ENCODE data around the gene FILIP1L. TPM values are rescaled to one million over a fixed set of nuclear protein-coding genes. Genes with fewer than 3 reads are reported as not detected.

FILIP1L gene
- total RNA-seq, 2 experiments from 2014 or later = not detected

DNA sequence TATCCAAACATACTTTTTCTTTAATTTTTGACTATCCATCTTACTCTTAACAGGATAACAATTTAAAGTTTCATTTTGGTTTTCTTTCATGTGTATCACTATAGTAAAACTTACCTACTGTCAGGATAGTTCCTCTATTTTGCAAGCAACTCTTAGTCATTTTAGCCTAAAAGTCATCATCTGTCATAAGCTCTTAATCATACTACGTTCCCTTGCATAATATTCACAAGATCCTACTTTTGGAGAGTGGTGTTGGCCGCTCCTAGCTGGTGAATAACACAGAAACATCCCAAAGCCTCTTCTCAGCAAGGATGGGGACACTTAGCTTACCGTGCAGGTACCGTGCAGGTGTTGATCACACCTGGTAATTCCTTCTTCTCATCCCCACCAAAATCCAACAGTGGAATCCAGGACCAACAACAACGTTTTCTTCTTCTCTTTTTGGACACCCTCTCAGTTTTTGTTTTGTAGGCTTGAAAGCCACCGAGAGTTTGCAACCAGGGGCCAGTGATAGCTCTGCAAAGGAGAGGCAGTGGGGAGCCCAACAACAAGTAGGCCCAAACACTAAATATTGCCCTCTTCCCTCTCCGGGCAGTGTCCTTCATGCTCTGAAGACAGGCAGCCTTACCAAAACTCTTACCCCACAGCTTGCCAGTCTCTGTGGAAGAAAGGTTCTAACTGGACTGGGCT is 433 bp downstream of the FILIP1L start:
- H3K9me3 ChIP-seq (ENCODE audit: low read length) = no peaks in the 10 kb centered on the region
- intact Hi-C loops (cut with micrococcal nuclease; ENCODE audit: unreplicated experiment) = no loop called here
- no peaks in the 10 kb centered on the region for H3K9me2 ChIP-seq (ENCODE audit: insufficient read depth, low read length)
- no peak for DNase-seq (ENCODE audit: low spot score)
- BruUV-seq (replicated peaks) = no TSS peak
- H3K4me2 ChIP-seq (ENCODE audit: low read length) = no peak overlapping the region
- no peak overlapping the region for H3K4me3 ChIP-seq (ENCODE audit: low read depth, low read length, poor library complexity, severe bottlenecking)
- no peak overlapping the region for H2AFZ ChIP-seq (ENCODE audit: low read length)
- H3K27ac ChIP-seq (ENCODE audit: low read depth, low read length, poor library complexity, severe bottlenecking) = no peak overlapping the region
- no peaks in the 10 kb centered on the region for H3K4me1 ChIP-seq (ENCODE audit: insufficient read depth, low read length, poor library complexity, severe bottlenecking)
- ChIA-PET POLR2A (interaction anchor here (0.6 to 1.6 kb wide), 4 partner anchors 8 to 439 kb away, joined by 3 to 5 read pairs (median 4); no protein-coding TSS in a partner anchor), CTCF (ENCODE audit: unreplicated experiment) (no interaction called here)
- no peaks in the 10 kb centered on the region; the same call in 1 of the 2 replicates for H4K20me1 ChIP-seq (ENCODE audit: insufficient read depth, low read length)
- no peak for TF ChIP-seq CTCF (conservative IDR thresholded peaks at IDR 0.05; ENCODE audit: low read length)
- no peak for TF ChIP-seq EZH2phosphoT487 (IDR thresholded peaks at IDR 0.05; ENCODE audit: borderline replicate concordance, low read depth, low read length)
- H3K36me3 ChIP-seq (ENCODE audit: insufficient read depth, low read length) = no peaks in the 10 kb centered on the region
- no peaks in the 10 kb centered on the region for H3K79me2 ChIP-seq (ENCODE audit: insufficient read depth, low read depth, low read length)

GRCh38 chr3:100111728-100112127 is 2.6 kb downstream of the FILIP1L start:
- DNase-seq (ENCODE audit: low spot score) = no peak
- Histone ChIP-seq H3K79me2 (ENCODE audit: insufficient read depth, low read depth, low read length) (no peaks in the 10 kb centered on the region), H3K36me3 (ENCODE audit: insufficient read depth, low read length) (no peaks in the 10 kb centered on the region), H4K20me1 (ENCODE audit: insufficient read depth, low read length) (no peaks in the 10 kb centered on the region), H3K4me1 (ENCODE audit: insufficient read depth, low read length, poor library complexity, severe bottlenecking) (no peaks in the 10 kb centered on the region), H3K4me2 (ENCODE audit: low read length) (no peak overlapping the region), H3K9me3 (ENCODE audit: low read length) (no peaks in the 10 kb centered on the region), H3K4me3 (ENCODE audit: low read depth, low read length, poor library complexity, severe bottlenecking) (no peak overlapping the region), H3K9me2 (ENCODE audit: insufficient read depth, low read length) (no peaks in the 10 kb centered on the region), H2AFZ (ENCODE audit: low read length) (no peak overlapping the region), H3K27ac (ENCODE audit: low read depth, low read length, poor library complexity, severe bottlenecking) (no peak overlapping the region)
- intact Hi-C loops (cut with micrococcal nuclease; ENCODE audit: unreplicated experiment) = no loop called here
- TF ChIP-seq EZH2phosphoT487 (IDR thresholded peaks at IDR 0.05; ENCODE audit: borderline replicate concordance, low read depth, low read length) = no peak
- no peak for TF ChIP-seq CTCF (conservative IDR thresholded peaks at IDR 0.05; ENCODE audit: low read length)
- POLR2A ChIA-PET = interaction anchor here (0.8 to 1.8 kb wide), 2 partner anchors 15 to 479 kb away, joined by 4 to 5 read pairs; no protein-coding TSS in a partner anchor
- BruUV-seq (replicated peaks) = no TSS peak
- CTCF ChIA-PET (ENCODE audit: unreplicated experiment) = no interaction called here

GRCh38 chr3:100110162-100110561 is 4.1 kb downstream of the FILIP1L start:
- intact Hi-C loops (cut with micrococcal nuclease; ENCODE audit: unreplicated experiment) = no loop called here
- H3K9me2 ChIP-seq (ENCODE audit: insufficient read depth, low read length) = no peaks in the 10 kb centered on the region
- H3K27ac ChIP-seq (ENCODE audit: low read depth, low read length, poor library complexity, severe bottlenecking) = no peak overlapping the region
- H3K4me1 ChIP-seq (ENCODE audit: insufficient read depth, low read length, poor library complexity, severe bottlenecking) = peaks cover 15% of the 10 kb centered on the region
- no peak for DNase-seq (ENCODE audit: low spot score)
- H3K4me3 ChIP-seq (ENCODE audit: low read depth, low read length, poor library complexity, severe bottlenecking) = no peak overlapping the region
- CTCF ChIA-PET (ENCODE audit: unreplicated experiment) = no interaction called here
- no peak for TF ChIP-seq EZH2phosphoT487 (IDR thresholded peaks at IDR 0.05; ENCODE audit: borderline replicate concordance, low read depth, low read length)
- TF ChIP-seq CTCF (conservative IDR thresholded peaks at IDR 0.05; ENCODE audit: low read length) = no peak
- H3K36me3 ChIP-seq (ENCODE audit: insufficient read depth, low read length) = no peaks in the 10 kb centered on the region
- H4K20me1 ChIP-seq (ENCODE audit: insufficient read depth, low read length) = no peaks in the 10 kb centered on the region
- H3K9me3 ChIP-seq (ENCODE audit: low read length) = no peaks in the 10 kb centered on the region
- no TSS peak for BruUV-seq (replicated peaks)
- no peaks in the 10 kb centered on the region for H3K79me2 ChIP-seq (ENCODE audit: insufficient read depth, low read depth, low read length)
- H3K4me2 ChIP-seq (ENCODE audit: low read length) = no peak overlapping the region
- no peak overlapping the region for H2AFZ ChIP-seq (ENCODE audit: low read length)
- POLR2A ChIA-PET = interaction anchor here (0.6 to 1.2 kb wide), 7 partner anchors 9 to 134 kb away, joined by 3 to 5 read pairs (median 3); no protein-coding TSS in a partner anchor
